ENCODE results near the gene DPAGT1.
"Not testable (repeated sequence)": the region's sequence is repeated elsewhere in the genome, so short reads cannot be mapped to it uniquely, and the experiment has no call there.

DPAGT1 gene
- total RNA-seq: 16.1 to 24.5 (median 19.9) reads per million in 4 experiments

DNA sequence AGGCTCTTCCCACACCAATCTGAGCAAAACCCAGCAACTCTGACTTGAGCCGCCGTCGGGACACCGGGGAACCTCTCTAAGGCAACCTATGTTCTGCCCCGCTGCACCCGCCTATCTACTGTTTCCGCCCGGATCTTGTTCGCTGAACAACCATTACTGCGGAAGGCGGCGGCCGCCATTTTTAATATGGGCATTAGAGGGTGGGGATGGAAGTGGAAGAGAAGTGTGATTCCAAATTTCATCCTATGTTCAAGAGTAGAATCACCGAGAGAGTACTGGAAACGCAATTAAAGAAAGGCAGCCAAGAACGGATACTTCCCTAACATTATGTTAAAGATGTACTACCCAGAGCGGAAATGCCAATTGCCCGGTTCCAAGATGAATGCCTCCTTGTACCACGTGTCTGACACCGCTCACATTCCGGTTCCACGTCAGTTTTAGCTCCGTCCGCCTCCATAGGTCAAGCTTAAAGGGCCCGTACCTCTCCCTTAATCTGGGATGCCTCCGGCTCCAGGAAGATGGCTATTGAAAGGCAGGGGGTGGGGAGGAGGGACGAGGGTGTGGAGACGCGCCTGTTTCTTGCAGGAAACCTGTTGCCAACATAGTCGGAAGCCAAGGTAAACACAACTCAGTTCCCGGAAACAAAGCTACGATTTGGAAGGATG is at the start of gene DPAGT1:
Gene DPAGT1 (minus strand): TSS at position 95 of the 665 bp plus-strand sequence. CDS start 198 bp downstream, outside the sequence.
- peak; percentile 72 for DNase-seq

DNA sequence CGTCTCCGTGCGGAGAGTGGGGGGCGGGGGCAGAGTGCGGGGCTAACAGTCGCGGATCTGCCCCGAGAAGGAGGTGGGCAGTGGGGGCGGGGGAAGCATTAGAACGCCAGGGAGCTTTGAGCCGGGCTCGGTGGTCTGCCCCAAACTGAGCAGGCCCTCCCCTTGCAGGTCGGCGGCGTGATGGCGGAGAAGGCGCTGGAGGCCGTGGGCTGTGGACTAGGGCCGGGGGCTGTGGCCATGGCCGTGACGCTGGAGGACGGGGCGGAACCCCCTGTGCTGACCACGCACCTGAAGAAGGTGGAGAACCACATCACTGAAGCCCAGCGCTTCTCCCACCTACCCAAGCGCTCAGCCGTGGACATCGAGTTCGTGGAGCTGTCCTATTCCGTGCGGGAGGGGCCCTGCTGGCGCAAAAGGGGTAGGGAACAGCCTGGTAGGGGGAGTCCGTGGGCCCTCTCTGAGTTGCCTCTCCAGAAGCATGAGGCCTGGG is 48.2 kb upstream of the DPAGT1 start:
- no peak for DNase-seq

DNA sequence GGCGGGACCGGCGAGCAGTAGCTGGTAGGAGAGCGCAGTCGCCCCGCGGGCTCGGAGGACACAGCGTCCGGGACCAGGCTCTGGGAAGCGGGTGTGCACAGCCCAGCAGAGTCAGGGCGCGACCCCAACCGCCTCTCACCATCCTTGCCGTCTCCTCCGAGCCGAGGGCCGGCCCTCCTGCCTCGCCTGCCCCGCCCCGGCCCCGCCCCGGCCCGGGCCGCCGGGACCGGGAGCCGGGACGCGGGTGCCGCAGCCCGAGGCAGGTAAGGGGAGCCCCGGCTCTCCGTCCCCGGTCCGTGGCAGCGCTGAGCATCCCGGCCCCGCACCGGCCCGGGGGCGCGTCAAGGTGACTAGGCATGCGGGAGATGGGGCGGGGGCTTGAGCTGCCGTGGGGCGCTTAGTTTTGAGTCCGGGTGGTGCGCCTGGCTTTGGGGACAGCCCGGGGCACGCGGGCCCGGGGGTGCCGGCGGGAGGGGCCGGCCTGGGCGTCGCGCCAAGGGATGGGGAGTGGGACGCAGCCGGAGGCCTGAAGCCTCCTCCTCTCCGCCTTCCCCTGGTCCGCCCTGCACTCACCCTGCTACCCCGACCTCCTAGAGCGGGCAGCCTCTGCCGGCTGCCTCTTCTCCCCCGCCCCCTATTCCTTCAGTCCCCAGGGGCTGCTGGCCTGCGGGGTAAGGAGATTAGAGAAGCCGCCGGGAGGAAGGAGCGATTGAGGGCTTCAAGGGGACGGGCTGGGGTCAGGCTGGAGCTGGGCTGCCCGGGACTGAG is 47.5 kb upstream of the DPAGT1 start, which contains the start of gene ABCG4:
Gene ABCG4 (plus strand): TSS at position 35 of the 768 bp plus-strand sequence. CDS start 914 bp downstream, outside the sequence.
- DNase-seq: no peak

DNA sequence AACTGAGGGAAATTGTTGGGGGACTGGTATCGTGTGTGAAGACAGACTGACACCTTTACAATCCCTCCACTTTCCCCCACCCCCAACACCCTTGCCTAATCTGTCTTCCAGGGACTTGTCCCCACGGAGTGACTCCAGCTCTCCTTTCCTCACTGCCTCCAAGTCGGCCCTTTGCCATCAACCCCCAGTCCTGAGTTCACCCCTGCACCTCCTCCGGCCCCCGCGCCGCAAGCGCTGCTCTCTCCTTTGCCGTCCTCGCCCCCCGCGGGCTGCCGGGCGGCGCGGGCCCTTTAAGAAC is 47.0 kb upstream of the DPAGT1 start:
- no peak for DNase-seq

DNA sequence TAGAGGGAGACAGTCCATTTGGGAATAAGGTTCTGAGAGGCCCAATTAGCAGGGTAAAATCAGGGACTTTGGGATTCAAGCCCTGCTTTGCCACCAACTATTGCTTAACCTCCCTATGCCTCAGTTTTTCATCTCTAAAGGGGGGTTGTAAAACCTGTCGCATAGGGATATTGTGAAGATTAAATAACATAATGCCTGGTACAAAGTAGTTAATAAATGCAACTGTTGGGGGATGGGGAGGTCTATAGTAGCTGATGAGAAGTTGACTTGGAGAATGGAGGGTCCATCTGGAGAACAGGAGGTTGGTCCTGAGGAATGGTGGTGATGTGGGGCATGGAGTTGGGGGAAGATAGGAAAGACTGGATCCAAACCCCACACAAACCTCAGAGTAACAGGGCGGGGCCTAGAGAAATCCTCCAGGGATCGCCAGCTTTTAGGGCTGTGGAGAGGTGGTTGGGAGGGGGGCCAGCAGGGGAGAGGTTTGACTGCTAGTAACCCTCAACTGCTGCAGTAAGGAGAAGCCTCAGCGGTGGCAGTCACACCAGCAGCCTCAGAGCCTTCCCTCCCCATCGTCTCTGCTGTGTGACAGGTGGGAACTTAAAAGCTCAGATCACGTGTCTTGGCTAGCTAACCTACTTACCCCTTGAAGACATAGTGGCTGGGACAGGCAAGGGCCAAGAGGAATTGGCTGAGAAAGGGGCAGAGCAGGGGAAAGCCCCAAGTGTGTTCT is 46.1 kb upstream of the DPAGT1 start:
- no peak for DNase-seq

DNA sequence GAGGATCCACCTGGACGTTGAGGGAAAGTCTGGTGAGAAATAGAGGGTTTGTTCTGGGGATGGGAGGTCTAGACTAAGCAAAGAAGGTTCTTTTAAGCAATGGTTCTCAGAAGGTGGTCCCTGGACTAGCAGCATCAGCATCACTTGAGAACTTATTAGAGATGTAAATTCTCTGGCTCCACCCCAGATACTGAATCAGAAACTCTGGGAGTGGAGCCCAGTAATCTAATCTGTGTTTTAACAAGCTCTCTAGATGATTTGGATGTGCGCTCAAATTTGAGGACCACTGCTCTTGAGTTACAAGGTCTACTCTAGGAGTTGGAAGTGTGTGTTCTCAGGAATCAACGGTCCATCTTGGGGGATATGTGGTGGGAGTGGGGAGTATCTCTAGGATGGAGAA is 43.9 kb upstream of the DPAGT1 start:
- no peak for DNase-seq

DNA sequence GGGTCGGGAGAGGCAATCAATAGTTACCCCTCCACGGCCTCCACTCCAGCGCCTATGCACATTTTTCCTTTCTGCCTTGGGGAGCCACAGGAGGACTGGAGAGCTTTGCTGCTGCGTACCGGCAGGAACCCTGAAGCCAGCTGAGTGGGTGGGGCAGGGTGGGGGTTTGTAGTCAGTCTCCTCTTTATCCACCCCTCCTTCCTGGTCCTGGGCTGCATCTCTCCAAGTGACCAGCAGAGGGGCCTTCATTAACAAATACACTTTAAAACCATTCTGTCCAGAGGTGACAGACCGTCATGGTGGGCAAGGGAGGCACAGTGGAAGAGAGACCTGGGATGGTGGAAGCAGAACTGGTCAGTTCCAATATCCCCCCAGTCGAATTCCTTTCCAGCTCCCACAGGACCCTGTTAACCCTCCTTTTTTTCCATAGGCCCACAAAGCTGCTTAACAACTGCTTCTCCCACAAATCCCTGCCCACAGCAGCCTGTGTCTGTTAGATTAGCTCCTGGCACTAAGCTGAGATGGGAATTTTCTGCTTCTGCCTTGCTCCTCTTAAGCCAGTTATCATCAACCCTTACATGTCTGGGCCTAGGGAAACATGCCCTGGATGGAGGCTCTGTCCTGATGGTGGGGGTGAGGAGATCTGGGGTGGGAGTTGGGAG is 43.3 kb upstream of the DPAGT1 start:
- no peak for DNase-seq

DNA sequence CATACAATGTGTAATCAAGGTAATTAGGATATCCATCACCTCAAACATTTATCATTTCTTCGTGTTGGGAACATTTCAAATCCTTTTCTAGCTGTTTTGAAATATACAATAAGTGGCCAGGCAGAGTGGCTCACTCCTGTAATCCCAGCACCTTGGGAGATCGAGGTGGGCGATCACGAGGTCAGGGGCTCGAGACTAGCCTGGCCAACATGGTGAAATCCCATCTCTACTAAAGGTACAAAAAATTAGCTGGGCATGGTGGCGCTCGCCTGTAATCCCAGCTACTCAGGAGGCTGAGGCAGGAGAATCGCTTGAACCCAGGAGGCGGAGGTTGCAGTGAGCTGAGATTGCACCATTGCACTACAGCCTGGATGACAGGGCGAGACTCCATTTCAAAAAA is 37.6 kb upstream of the DPAGT1 start:
- DNase-seq: not testable (repeated sequence)

DNA sequence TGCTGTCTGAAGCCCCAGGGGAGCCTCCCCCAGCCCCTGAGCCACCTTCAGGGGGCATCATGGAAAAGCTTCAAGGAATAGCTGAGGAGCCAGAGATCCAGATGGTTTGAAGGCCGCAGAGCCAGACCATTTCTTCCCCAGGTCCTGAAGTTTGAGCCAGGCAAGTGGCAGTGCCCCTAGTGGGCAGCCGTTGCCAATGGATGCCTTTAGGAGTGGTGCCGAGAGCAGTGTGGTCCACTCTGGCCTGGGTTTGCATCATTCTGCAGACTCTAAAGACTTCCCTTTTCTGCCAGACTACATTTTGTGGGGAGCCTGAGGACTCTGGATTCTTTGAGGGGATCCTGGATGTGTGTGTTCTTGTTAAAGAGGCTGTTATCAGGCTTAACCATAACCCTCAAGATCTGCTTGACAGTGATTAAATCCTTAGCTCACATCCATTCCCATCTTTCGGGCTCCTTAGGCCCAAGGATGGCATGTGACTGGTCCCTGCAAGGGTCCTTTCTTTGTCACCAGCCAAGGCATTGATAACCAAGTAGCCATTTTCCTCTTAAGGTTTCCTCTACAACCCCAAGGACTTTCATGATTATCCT is 32.8 kb upstream of the DPAGT1 start:
- DNase-seq: no peak

DNA sequence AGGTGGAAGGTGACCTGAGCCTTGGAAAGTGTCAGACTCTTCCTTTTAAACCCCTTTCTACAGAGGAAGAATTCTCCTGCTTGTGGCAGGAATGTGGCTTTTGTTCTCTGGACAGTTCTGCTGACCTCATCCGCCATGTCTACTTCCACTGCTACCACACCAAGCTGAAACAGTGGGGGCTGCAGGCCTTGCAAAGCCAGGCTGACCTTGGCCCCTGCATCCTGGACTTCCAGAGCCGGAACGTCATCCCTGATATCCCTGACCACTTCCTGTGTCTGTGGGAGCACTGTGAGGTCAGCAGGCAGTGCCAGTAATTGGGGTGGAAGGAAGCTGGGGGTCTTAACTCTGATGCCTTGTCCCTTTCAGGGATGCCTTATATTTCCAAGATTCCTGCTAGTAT is 29.0 kb upstream of the DPAGT1 start:
- DNase-seq: no peak

DNA sequence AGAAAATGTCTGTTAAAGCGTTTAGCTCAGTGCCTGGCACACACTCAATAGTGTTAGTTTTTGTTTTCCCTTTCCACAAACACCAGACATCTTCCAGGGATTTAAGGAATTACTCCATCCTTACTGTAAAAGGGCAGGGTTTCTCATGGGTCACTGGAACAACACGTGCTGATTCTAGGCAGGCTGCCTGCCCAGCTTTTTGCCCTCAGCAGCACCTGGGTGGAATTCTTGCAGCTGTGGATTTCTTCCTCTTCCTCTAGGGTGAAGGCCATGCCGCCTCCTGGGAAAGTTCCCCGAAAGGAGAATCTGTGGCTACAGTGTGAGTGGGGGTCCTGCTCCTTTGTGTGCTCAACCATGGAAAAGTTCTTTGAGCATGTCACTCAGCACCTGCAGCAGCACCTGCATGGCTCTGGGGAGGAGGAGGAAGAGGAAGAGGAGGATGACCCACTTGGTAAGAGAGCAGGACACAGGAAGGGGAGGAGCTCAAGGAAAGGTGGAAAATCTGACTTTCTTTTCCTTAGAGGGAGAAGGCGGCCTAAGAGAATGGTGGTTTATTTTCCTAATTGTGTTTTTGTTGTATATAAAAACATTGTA is 25.1 kb upstream of the DPAGT1 start:
- no peak for DNase-seq

DNA sequence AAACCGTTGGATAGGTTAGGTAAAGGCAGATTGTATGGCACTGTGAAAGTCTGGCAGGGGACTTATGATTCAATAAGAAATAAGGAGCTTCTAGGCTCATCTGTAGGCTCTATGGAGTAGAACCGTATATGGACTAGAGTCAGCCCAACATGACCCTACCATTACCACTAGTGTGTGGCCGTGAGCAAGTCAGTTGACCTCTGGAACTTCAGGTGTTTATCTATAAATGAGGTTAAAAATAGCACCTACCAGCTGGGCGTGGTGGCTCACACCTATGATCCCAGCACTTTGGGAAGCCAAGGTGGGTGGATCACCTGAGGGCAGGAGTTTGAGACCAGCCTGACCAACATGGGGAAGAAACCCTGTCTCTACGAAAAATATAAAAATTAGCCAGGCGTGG is 24.2 kb upstream of the DPAGT1 start:
- DNase-seq: no peak

DNA sequence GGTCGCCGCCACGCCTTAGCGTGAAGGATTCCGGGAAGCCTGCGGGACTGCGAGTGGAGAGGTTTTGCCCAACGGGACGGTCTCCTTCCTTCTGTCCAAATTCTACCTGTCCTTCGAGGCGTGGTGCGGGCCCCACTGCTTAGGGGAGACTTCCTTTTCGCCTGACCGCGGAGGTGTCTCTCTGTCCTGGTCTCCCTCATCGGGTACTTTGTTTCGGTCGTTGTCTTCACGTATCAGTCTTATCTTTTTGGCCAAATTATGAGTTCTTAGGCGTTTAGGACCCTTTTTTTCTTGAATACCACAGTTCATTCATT is 20.1 kb upstream of the DPAGT1 start:
- DNase-seq: no peak

DNA sequence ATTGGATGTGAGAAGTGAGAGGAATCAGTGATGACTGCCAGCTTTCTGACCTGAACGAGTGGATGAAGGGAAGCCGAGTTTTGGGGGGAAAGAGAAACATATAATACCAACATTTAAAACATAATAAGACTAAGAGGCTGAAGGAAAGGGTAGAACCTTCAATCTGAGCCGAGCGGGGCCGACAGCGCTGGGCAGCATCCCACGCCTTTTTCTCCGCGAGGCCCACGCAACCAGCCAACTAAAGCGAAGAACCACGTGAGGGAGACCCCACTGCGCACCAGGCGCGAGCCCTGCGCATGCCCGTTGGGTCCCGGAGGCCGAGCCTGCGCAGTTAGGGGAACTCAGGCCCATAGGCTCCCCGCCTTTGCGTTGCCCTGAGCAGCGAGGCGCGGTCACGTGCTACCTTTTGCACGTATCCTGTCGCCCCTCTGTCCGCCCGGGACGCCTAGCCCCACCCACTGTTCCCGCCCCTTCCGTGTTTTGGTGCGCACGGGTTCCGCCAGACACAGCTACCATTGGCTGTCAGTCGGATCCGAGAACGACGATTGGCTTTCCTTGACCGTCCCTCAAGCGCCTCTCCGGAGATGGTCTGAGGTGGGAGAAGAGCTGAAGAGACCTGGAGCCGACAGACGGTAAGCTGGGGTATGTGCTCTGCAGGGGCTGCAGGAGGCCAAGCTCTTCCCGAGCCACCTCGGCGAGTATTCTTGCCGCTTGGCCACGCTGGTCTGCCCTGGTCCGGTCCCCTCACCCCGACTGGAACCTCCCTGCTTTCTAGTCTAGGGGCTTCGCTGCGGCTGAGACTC is 19.6 kb upstream of the DPAGT1 start, which contains the start of gene HINFP:
Gene HINFP (plus strand): TSS at position 573 of the 803 bp plus-strand sequence. CDS start 5,365 bp downstream, outside the sequence.
- peak; percentile 99 for DNase-seq

DNA sequence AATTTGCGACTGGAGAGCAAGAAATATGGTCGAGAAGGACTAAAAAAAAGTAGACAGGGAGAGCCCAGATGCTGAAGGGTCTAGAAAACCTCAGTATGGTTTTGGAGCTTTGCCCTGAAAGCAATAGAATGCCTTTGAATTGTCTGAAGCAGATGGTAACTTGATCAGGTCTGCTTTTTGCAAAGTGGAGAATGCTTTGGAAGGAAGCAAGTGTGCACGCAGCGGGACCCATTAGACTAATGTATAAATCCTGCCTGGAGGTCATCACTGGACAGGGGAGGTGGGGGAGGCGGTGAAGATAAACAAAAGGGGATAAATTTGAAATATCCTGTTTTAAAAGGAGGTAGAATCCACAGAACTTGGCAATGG is 19.0 kb upstream of the DPAGT1 start:
- DNase-seq: no peak

DNA sequence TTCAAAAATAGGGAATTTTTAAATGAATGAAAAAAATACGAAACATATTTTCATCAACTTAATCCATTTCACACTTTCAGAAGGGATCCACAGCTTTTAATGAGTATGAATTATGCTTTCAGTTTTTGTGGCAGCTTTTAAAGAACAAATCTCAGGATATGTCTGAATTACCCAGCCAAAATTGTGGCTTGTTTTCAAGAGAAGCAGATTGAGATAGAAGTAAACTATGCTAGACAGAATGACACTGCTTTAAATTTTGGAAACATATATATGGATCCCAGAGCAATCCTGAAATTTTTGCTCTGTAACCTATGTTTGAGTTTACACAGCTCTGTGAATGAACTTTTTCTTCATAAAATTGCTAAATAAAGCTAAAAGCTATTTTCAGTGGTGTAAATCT is 17.3 kb upstream of the DPAGT1 start:
- no peak for DNase-seq

DNA sequence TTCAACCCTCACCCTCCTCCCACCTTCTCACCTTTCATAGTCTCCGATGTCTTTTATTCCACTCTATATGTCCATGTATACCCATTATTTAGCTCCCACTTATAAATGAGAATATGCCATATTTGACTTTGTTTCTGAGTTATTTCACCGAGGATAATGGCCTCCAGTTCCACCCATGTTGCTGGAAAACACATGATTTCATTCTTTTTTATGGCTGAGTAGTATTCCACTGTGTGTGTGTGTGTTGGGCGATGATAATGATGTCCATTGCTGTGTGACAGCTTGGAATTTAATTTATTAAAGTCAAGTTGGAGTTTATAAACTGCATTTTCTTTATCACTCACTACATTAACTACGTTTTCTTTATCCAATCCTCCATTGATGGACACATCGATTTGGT is 16.6 kb upstream of the DPAGT1 start:
- DNase-seq: no peak

DNA sequence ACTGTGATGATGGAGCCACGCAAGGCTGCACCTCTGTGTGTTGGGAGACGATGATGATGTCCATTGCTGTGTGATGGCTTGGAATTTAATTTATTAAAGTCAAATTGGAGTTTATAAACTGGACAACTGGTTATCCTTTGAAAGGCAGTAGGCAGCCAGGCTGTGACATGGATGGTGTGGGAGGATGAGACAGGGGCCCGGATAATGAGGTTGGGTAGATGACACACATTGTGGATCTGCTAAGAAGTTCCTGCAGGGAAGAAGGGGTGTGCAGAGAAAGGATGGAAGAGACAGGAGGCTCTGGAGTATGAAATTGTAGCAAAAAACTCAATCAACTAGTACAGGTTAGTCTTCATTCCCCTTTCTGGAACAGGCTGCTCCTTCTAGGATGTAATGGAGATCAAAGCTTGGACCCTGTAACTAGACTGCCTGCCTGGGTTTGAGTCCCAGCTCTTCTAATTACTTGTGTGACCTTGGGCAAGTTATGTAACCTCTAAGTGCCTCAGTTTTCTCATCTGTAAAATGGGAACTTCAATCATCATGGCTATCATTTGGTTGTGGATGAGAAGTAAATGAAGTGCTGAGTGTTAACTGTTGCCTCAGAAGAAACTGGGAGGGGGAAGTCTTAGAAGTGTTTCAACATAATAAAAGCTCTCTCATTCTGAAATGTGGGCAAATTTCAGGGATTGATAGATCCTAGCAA is 15.5 kb upstream of the DPAGT1 start:
- DNase-seq: no peak

DNA sequence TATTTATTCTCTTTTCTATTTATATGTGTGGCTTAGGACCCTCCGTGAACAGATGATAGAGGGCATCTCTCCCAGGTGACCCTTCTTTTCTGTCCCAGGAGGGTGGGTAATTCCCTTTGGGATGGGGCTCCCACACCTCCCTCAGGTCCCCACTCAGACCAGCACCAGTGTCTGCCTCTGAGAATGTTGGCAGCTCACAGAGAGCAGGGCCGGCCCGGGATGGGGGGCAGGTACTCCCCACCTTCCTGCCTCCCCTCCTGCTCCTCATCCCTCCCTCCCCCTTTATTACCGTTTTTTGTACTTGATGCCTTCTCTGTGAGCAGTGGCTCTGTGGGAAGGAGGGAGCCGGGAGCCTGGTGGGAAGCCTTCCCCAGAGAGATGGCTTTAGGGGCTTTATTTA is 14.9 kb upstream of the DPAGT1 start:
- no peak for DNase-seq

DNA sequence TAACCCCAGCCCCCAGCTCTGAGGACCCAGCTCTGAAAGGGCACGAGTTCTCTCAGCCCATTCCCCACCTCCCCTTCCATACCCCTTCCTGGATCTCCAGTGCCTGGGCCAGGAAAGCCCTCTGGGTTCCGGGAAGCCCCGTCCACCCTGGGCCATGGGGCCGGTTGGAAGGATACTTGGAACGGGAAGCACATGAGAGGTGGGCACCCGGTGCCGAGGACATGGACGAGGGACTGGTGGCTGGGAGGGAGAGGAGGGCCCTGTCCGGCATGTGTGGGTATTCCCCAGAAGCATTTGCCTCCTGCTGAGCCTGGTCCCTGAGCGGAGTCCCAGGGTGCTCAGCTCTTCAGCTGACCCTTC is 14.6 kb upstream of the DPAGT1 start:
- DNase-seq: no peak

Data from effector CD8-positive, alpha-beta T cell (primary cell).